HepG2 (cell line): ENCODE data around the gene GSTM2. TPM values are rescaled to one million over a fixed set of nuclear protein-coding genes. Genes with fewer than 3 reads are reported as not detected.

Experiments used
- ATAC-seq: fragments of 200-7000 bp; cut with Tn5 transposase; 3 replicates; pipeline ENCODE4 v1.9.1; 2020; ENCODE audit warnings: mild to moderate bottlenecking, moderate library complexity
- BruUV-seq: library from RNA; stranded (reverse); fragments of 400-500 nt; replicated peaks from 2 replicates; lab custom pipeline; 2021; lab: Mats Ljungman, UMichigan
- CTCF ChIA-PET: fragments of 300-600 bp; formaldehyde crosslinking; extraction: SDS; loops from one replicate; lab custom pipeline; 2021; ENCODE audit warnings: low total read pairs, inconsistent platforms, low intra/inter-chr PET ratio; lab: Yijun Ruan, JAX
- POLR2A ChIA-PET: fragments of 350-600 bp; sonication (Branson Sonifier 250); formaldehyde crosslinking; loops from one replicate; lab custom pipeline; 2020; ENCODE audit warnings: antibody characterized with exemption, inconsistent platforms; lab: Yijun Ruan, JAX
- DNase-seq: peaks from one replicate; pipeline ENCODE4 v3.0.0-alpha.2; 2015; ENCODE audit warnings: low spot score
- FAIRE-seq: peaks from 3 replicates; lab custom pipeline; 2011; peaks lifted over from hg19 to GRCh38; lab: Jason Lieb, UNC
- H2AFZ ChIP-seq: one replicate; pipeline ENCODE4 v1.6.1; 2011; ENCODE audit warnings: low read length, inconsistent platforms
- H3K27ac ChIP-seq: fragments of 300-600 bp; 3 replicates; pipeline ENCODE4 v1.8.0; 2011; ENCODE audit warnings: mixed run types, mild to moderate bottlenecking, mixed read lengths, low read length, inconsistent platforms; ENCODE audit not compliant: insufficient read depth; ENCODE audit errors: extremely low read length
- H3K27me3 ChIP-seq, 2 experiments: fragments of 200-600 bp in 1 of 2; 2 replicates in 1 of 2; 3 replicates in 1 of 2; pipeline versions ENCODE4 v1.6.0 to v1.8.0; 2011; ENCODE audit warnings: low read length in 2 of 2, mild to moderate bottlenecking in 2 of 2, moderate library complexity in 2 of 2, inconsistent platforms in 1 of 2; ENCODE audit not compliant: insufficient read depth in 2 of 2, control insufficient read depth in 1 of 2
- H3K36me3 ChIP-seq, 2 experiments: fragments of 200-600 bp in 1 of 2; replicated peaks in 1 of 2; 2 replicates in 1 of 2; 3 replicates in 1 of 2; pipeline versions ENCODE4 v1.5.1 to v1.8.0; 2011; ENCODE audit warnings: low read length in 2 of 2, inconsistent platforms in 1 of 2; ENCODE audit not compliant: insufficient read depth in 2 of 2, control insufficient read depth in 1 of 2
- H3K4me1 ChIP-seq: 2 replicates; pipeline ENCODE4 v1.5.1; 2012; ENCODE audit warnings: low read length, inconsistent platforms; ENCODE audit not compliant: insufficient read depth
- H3K4me2 ChIP-seq: 2 replicates; pipeline ENCODE4 v1.6.0; 2011; ENCODE audit warnings: low read depth, low read length, inconsistent platforms
- H3K4me3 ChIP-seq, 3 experiments: fragments of 200-600 bp in 1 of 3; sonication (generic), shearing (Covaris generic) in 1 of 3; replicated peaks in 1 of 3; 2 replicates each; pipeline ENCODE4 v1.5.1; 2011 to 2016; ENCODE audit warnings: low read length in 3 of 3, inconsistent platforms in 2 of 3, low read depth in 2 of 3, mild to moderate bottlenecking in 2 of 3, control low read depth in 1 of 3, mixed read lengths in 1 of 3; ENCODE audit not compliant: insufficient read depth in 1 of 3
- H3K79me2 ChIP-seq: one replicate; pipeline ENCODE4 v1.6.1; 2011; ENCODE audit warnings: low read length, inconsistent platforms; ENCODE audit not compliant: insufficient read depth
- H3K9ac ChIP-seq: 2 replicates; pipeline ENCODE4 v1.6.0; 2011; ENCODE audit warnings: mild to moderate bottlenecking, low read depth, low read length, inconsistent platforms; ENCODE audit not compliant: insufficient read depth
- H3K9me3 ChIP-seq: 2 replicates; pipeline ENCODE4 v1.5.1; 2012; ENCODE audit warnings: mild to moderate bottlenecking, low read length
- H4K20me1 ChIP-seq: 2 replicates; pipeline ENCODE4 v1.6.0; 2011; ENCODE audit warnings: inconsistent platforms, mild to moderate bottlenecking, low read length, moderate library complexity; ENCODE audit not compliant: insufficient read depth
- GFI1 ChIP-seq: sonication (generic); formaldehyde crosslinking; IDR thresholded peaks from 2 replicates; pipeline ENCODE4 v1.5.0; 2020; ENCODE audit warnings: missing genetic modification reagents, mild to moderate bottlenecking, borderline replicate concordance
- RBFOX2 ChIP-seq: fragments of 200-400 bp; formaldehyde crosslinking; IDR thresholded peaks from 2 replicates; pipeline ENCODE4 v1.6.1; 2017; ENCODE audit warnings: low read depth, mild to moderate bottlenecking, low read length
- ZNF609 ChIP-seq: sonication (generic); formaldehyde crosslinking; IDR thresholded peaks from 2 replicates; pipeline ENCODE4 v1.4.0; 2020; ENCODE audit warnings: mild to moderate bottlenecking, missing genetic modification reagents, borderline replicate concordance
- WGBS: methylation state at CpG from one replicate; pipeline ENCODE4 v1.1.6; 2017; ENCODE audit warnings: low lambda C conversion rate; 5-methylcytosine and 5-hydroxymethylcytosine counted together
- in situ Hi-C: cut with HindIII; loops from 2 replicates; pipeline ENCODE4 v1.10.0; 2017; ENCODE audit warnings: low pct_unique_long_range_greater_than_20kb; ENCODE audit not compliant: extremely low pct_ligation_motif_present
- intact Hi-C: fragments of 100-400 bp; cut with micrococcal nuclease; formaldehyde crosslinking; loops from one replicate; pipeline ENCODE4 v1.10.0; 2022; ENCODE audit not compliant: unreplicated experiment
- polyA plus RNA-seq, 8 experiments: library from polyadenylated mRNA; depleted of rRNA in 3 of 8; stranded (reverse) in 7 of 8; unstranded in 1 of 8; fragments of >200 nt; fragmentation: Illumina TruSeq in 4 of 8; extraction: Trizol in 4 of 8; gene quantifications; 2 replicates each; pipeline versions ENCODE4 v1.2.1 to v1.2.3, GENCODE V29; 2011 to 2016; ENCODE audit warnings: low read depth in 4 of 8, missing spikeins in 1 of 8, mixed read lengths in 1 of 8; ENCODE audit not compliant: insufficient read depth in 1 of 8
- total RNA-seq, 5 experiments: library from RNA; depleted of rRNA; stranded (reverse); fragments of >200 nt; fragmentation: Illumina TruSeq; extraction: Trizol; gene quantifications; 2 replicates each; pipeline ENCODE4 v1.2.3, GENCODE V29; 2016; ENCODE audit warnings: low read depth in 1 of 5

The GSTM2 gene
- total and polyA plus RNA-seq, 2 of the 13 experiments (the other 11 are each of a cell fraction or from before 2014, with no cell fraction given): 7.0 to 15.0 TPM

GRCh38 chr1:109622137-109622892, 45.5 kb upstream of the GSTM2 start (continued):
- no peak for TF ChIP-seq ZNF609 (CRISPR knock-in tag)
- TF ChIP-seq, all 625 proteins: peak for 3

GRCh38 chr1:109622895-109623294, 45.0 kb upstream of the GSTM2 start:
- TF ChIP-seq GFI1 (CRISPR knock-in tag) (no peak), RBFOX2 (0 out of 2 replicates have a peak, but pooled peaks have one; percentile 20)
- FAIRE-seq (no peak), ATAC-seq (no peak), DNase-seq (no peak)
- Histone ChIP-seq H3K27me3 (no peaks in the 10 kb centered on the region; a peak in 1 of 5 replicates), H3K9ac (no peak overlapping the region), H3K9me3 (no peaks in the 10 kb centered on the region), H4K20me1 (peaks cover 39% of the 10 kb centered on the region), H3K4me1 (peaks cover 39% of the 10 kb centered on the region), H3K79me2 (peaks cover 56% of the 10 kb centered on the region), H2AFZ (no peak overlapping the region), H3K4me3 (no peak overlapping the region), H3K27ac (no peak overlapping the region), H3K36me3 (peaks cover 24 to 33% of the 10 kb centered on the region in 2 experiments), H3K4me2 (peak overlapping the region; percentile 92; the same call in 1 of the 2 replicates)
- ChIA-PET CTCF (no interaction called here), POLR2A (no interaction called here)
- no TSS peak for BruUV-seq
- WGBS: 100% methylated on average over 3 of the region's 3 CpGs
- intact Hi-C loops: no loop called here
- in situ Hi-C loops: loop anchor here (5.0 kb wide), 1 partner anchor 76 kb away; the partner anchor contains the start of gene GNAI3
